Stomach (tissue), 9 donors: ENCODE data around the gene HSPA12A. TPM values are rescaled to one million over a fixed set of nuclear protein-coding genes. Genes with fewer than 3 reads are reported as not detected.

Source experiments
- DNase-seq, 2 donors: peaks; one replicate each; pipeline versions ENCODE4 v3.0.0 to v3.0.0-alpha.2; 2013 to 2019
- H3K27ac ChIP-seq, 5 donors: fragments of 200-600 bp in 4 of 5; sonication (generic) in 4 of 5; one replicate each; pipeline ENCODE4 v1.5.1; 2013 to 2019; ENCODE audit warnings: mild to moderate bottlenecking in 1 of 5, moderate library complexity in 1 of 5
- H3K27me3 ChIP-seq, 3 donors: fragments of 200-600 bp; sonication (generic); one replicate each; pipeline ENCODE4 v1.5.1; 2017 to 2019; ENCODE audit warnings: mixed run types in 1 of 3
- H3K36me3 ChIP-seq, 4 donors: fragments of 200-600 bp; sonication (generic); 1 replicate in 3 of 4; 2 replicates in 1 of 4; pipeline ENCODE4 v1.5.1; 2016 to 2019
- H3K4me1 ChIP-seq, 4 donors: fragments of 200-600 bp; sonication (generic); one replicate each; pipeline ENCODE4 v1.5.1; 2016 to 2019
- H3K4me3 ChIP-seq, 4 donors: fragments of 200-600 bp; sonication (generic) in 3 of 4; one replicate each; pipeline ENCODE4 v1.5.1; 2016 to 2019; ENCODE audit warnings: mild to moderate bottlenecking in 1 of 4
- H3K9me3 ChIP-seq, 4 donors: fragments of 200-600 bp; sonication (generic); one replicate each; pipeline ENCODE4 v1.5.1; 2016 to 2019
- CTCF ChIP-seq, 7 experiments: fragments of 450-650 bp in 4 of 7; fragments of 200-600 bp in 3 of 7; sonication (generic) in 3 of 7; IDR thresholded peaks; one replicate each; pipeline ENCODE4 v1.5.1; 2016 to 2019; ENCODE audit warnings: antibody characterized with exemption in 7 of 7, control low read depth in 2 of 7, mild to moderate bottlenecking in 1 of 7
- EP300 ChIP-seq: sonication (generic); formaldehyde crosslinking; IDR thresholded peaks from one replicate; pipeline ENCODE4 v1.6.1; 2017; ENCODE audit warnings: antibody characterized with exemption
- POLR2A ChIP-seq, 4 donors: fragments of 450-650 bp; IDR thresholded peaks; one replicate each; pipeline ENCODE4 v1.6.1; 2016; ENCODE audit warnings: antibody characterized with exemption in 4 of 4, control low read depth in 2 of 4, mild to moderate bottlenecking in 1 of 4, moderate library complexity in 1 of 4
- POLR2AphosphoS5 ChIP-seq, 3 donors: sonication (generic); formaldehyde crosslinking; IDR thresholded peaks; one replicate each; pipeline ENCODE4 v1.6.1; 2016; ENCODE audit warnings: antibody characterized with exemption in 3 of 3
- WGBS, 5 donors: extraction: QIAGEN DNeasy Blood & Tissue Kit in 3 of 5; methylation state at CpG; one replicate each; pipeline versions ENCODE4 v1.1.5 to v1.1.7; 2013 to 2018; 5-methylcytosine and 5-hydroxymethylcytosine counted together
- intact Hi-C: fragments of 100-400 bp; cut with DNase I; formaldehyde crosslinking; loops from one replicate; pipeline ENCODE4 v1.15.1; 2023; ENCODE audit warnings: low total_unique reads
- polyA plus RNA-seq, 3 donors: library from polyadenylated mRNA; stranded (reverse); fragments of 200-250 nt; gene quantifications; one replicate each; pipeline ENCODE4 v1.2.3, GENCODE V29; 2013
- total RNA-seq, 5 donors: library from RNA; depleted of rRNA; stranded (reverse); fragments of >200 nt; gene quantifications; one replicate each; pipeline versions ENCODE4 v1.1.0 to v1.2.3, GENCODE V29; 2014 to 2016
- donor health status: healthy with polysubstance abuse.
- donor health status: Bipolar disorder and iron deficiency.
- donor health status: healthy.

Gene HSPA12A
- total and polyA plus RNA-seq, 8 donors: 2.0 to 25.5 (median 4.1) TPM

- H3K27me3 ChIP-seq: no peaks in the 10 kb centered on the region
- no peaks in the 10 kb centered on the region for H3K4me1 ChIP-seq
- no peak for TF ChIP-seq POLR2A (IDR thresholded peaks at IDR 0.05)
- no peaks in the 10 kb centered on the region for H3K9me3 ChIP-seq
- WGBS, 5 donors: 67 to 74% (median 73%) methylated on average over 3 to 5 of the region's 5 CpGs
- no peak overlapping the region for H3K4me3 ChIP-seq
- H3K27ac ChIP-seq: no peak overlapping the region
- H3K36me3 ChIP-seq: no peaks in the 10 kb centered on the region
- DNase-seq: no peak
- intact Hi-C loops: no loop called here
These were observed 13.8 kb downstream of the HSPA12A start for GRCh38 chr10:116728526-116729096.

GRCh38 chr10:116723428-116724281, 18.7 kb downstream of the HSPA12A start:
- Histone ChIP-seq H3K4me1 (peaks cover 0 to 11% (median 0%) of the 10 kb centered on the region in 4 donors), H3K36me3 (no peaks in the 10 kb centered on the region), H3K4me3 (no peak overlapping the region), H3K27ac (no peak overlapping the region), H3K9me3 (no peaks in the 10 kb centered on the region), H3K27me3 (no peaks in the 10 kb centered on the region)
- 83 to 87% (median 87%) methylated on average over 15 of the region's 15 CpGs for WGBS, 5 donors
- intact Hi-C loops: no loop called here
- TF ChIP-seq POLR2AphosphoS5 (IDR thresholded peaks at IDR 0.05): no peak
- TF ChIP-seq CTCF (IDR thresholded peaks at IDR 0.05): no peak
- no peak for TF ChIP-seq EP300
- TF ChIP-seq POLR2A (IDR thresholded peaks at IDR 0.05): no peak
- no peak for DNase-seq

GRCh38 chr10:116722736-116723427, 19.5 kb downstream of the HSPA12A start:
- Histone ChIP-seq H3K4me3 (no peak overlapping the region), H3K4me1 (peaks cover 0 to 11% (median 0%) of the 10 kb centered on the region in 4 donors), H3K36me3 (no peaks in the 10 kb centered on the region), H3K9me3 (no peaks in the 10 kb centered on the region), H3K27ac (no peak overlapping the region), H3K27me3 (peaks cover 0 to 7% (median 0%) of the 10 kb centered on the region in 3 donors)
- DNase-seq: no peak
- no peak for TF ChIP-seq CTCF (IDR thresholded peaks at IDR 0.05)
- no peak for TF ChIP-seq POLR2AphosphoS5 (IDR thresholded peaks at IDR 0.05)
- no peak for TF ChIP-seq EP300
- no peak for TF ChIP-seq POLR2A (IDR thresholded peaks at IDR 0.05)
- intact Hi-C loops: no loop called here
- 69 to 79% (median 74%) methylated on average over 6 of the region's 6 CpGs for WGBS, 5 donors

- Histone ChIP-seq H3K4me1 (peaks cover 0 to 11% (median 3%) of the 10 kb centered on the region in 4 donors), H3K9me3 (no peaks in the 10 kb centered on the region), H3K4me3 (no peak overlapping the region), H3K27me3 (peaks cover 0 to 7% (median 0%) of the 10 kb centered on the region in 3 donors), H3K27ac (no peak overlapping the region), H3K36me3 (no peaks in the 10 kb centered on the region)
- 53 to 63% (median 62%) methylated on average over 12 to 20 of the region's 20 CpGs for WGBS, 5 donors
- peak in 1 of 2 donors; percentile 60 for DNase-seq
- TF ChIP-seq POLR2A (IDR thresholded peaks at IDR 0.05) (no peak), EP300 (no peak), CTCF (IDR thresholded peaks at IDR 0.05) (no peak), POLR2AphosphoS5 (IDR thresholded peaks at IDR 0.05) (no peak)
- intact Hi-C loops: no loop called here
These were observed 20.6 kb downstream of the HSPA12A start for GRCh38 chr10:116721547-116722392.
